Activated CD8-positive, alpha-beta T cell treated with anti-CD3 and anti-CD28 coated beads for 36 hours (primary cell): ENCODE data around the gene SMG6. TPM values are rescaled to one million over a fixed set of nuclear protein-coding genes. Genes with fewer than 3 reads are reported as not detected.
A peak's percentile ranks its signal among the peaks of the same experiment; 100 is the strongest.

ENCODE experiments used
- ATAC-seq: fragments of 200-7000 bp; cut with Tn5 transposase; one replicate; pipeline ENCODE4 v1.10.0; 2021; ENCODE audit warnings: mild to moderate bottlenecking, moderate library complexity
- CTCF ChIA-PET: fragments of 350-600 bp; sonication (Branson Sonifier 250); formaldehyde crosslinking; loops from one replicate; lab custom pipeline; 2021; ENCODE audit warnings: antibody characterized with exemption; lab: Charles Lee
- POLR2A ChIA-PET: fragments of 350-600 bp; sonication (Branson Sonifier 250); formaldehyde crosslinking; loops from one replicate; lab custom pipeline; 2021; ENCODE audit warnings: antibody characterized with exemption; lab: Charles Lee
- DNase-seq: peaks from one replicate; pipeline ENCODE4 v3.0.0-alpha.2; 2020
- H3K27ac Mint-ChIP-seq: one replicate; pipeline ENCODE4 v1.8.0; 2021; ENCODE audit warnings: mild to moderate bottlenecking, mixed read lengths
- H3K27me3 Mint-ChIP-seq: one replicate; pipeline ENCODE4 v1.8.0; 2021; ENCODE audit warnings: mixed read lengths
- H3K36me3 Mint-ChIP-seq: one replicate; pipeline ENCODE4 v1.8.0; 2021; ENCODE audit warnings: low read depth, mixed read lengths
- H3K4me1 Mint-ChIP-seq: one replicate; pipeline ENCODE4 v1.8.0; 2021; ENCODE audit warnings: low read depth, mixed read lengths
- H3K4me3 Mint-ChIP-seq: one replicate; pipeline ENCODE4 v1.8.0; 2021; ENCODE audit warnings: mild to moderate bottlenecking, moderate library complexity, mixed read lengths
- H3K9me3 Mint-ChIP-seq: one replicate; pipeline ENCODE4 v1.8.0; 2021; ENCODE audit warnings: mixed read lengths
- CTCF ChIP-seq: fragments of 200-600 bp; IDR thresholded peaks from one replicate; pipeline ENCODE4 v1.8.0; 2022; ENCODE audit warnings: antibody characterized with exemption, mild to moderate bottlenecking
- intact Hi-C: fragments of 100-400 bp; cut with micrococcal nuclease; formaldehyde crosslinking; loops from one replicate; pipeline ENCODE4 v1.10.0; 2022
- total RNA-seq, 2 experiments: library from RNA; stranded (reverse); gene quantifications; one replicate each; pipeline ENCODE4 v1.2.3, GENCODE V29; 2021

Gene SMG6
- total RNA-seq, 2 experiments from 2014 or later, result 39.6 to 40.4 TPM

- Mint-ChIP-seq H3K4me1 (peaks cover 33% of the 10 kb centered on the region), H3K9me3 (no peaks in the 10 kb centered on the region), H3K27me3 (peaks cover 8% of the 10 kb centered on the region), H3K4me3 (no peak overlapping the region), H3K27ac (peak overlapping the region; percentile 28), H3K36me3 (peaks cover 16% of the 10 kb centered on the region)
- CTCF ChIA-PET, result interaction anchor here (2.9 kb wide), 1 partner anchor 11 kb away, joined by 13 read pairs; the partner anchor contains the start of gene HIC1
- POLR2A ChIA-PET, result interaction anchor here (1.1 to 1.3 kb wide), 3 partner anchors 9 to 294 kb away, joined by 3 read pairs; no protein-coding TSS in a partner anchor
- DNase-seq, result no peak
- intact Hi-C loops, result no loop called here
- no peak for ATAC-seq
- no peak for TF ChIP-seq CTCF
These were observed 259.2 kb downstream of the SMG6 start for GRCh38 chr17:2044263-2044894.

GRCh38 chr17:2043785-2044184 lies 259.8 kb downstream of the SMG6 start:
- peaks cover 16% of the 10 kb centered on the region for H3K36me3 Mint-ChIP-seq
- ChIA-PET POLR2A (interaction anchor here (0.6 to 1.2 kb wide), 3 partner anchors 9 to 294 kb away, joined by 3 to 4 read pairs (median 3); no protein-coding TSS in a partner anchor), CTCF (interaction anchor here (2.9 kb wide), 1 partner anchor 11 kb away, joined by 13 read pairs; the partner anchor contains the start of gene HIC1)
- DNase-seq (no peak), ATAC-seq (no peak)
- intact Hi-C loops, result no loop called here
- H3K27ac Mint-ChIP-seq, result peak overlapping the region; percentile 97
- peak overlapping the region; percentile 94 for H3K4me3 Mint-ChIP-seq
- peaks cover 27% of the 10 kb centered on the region for H3K4me1 Mint-ChIP-seq
- H3K9me3 Mint-ChIP-seq, result no peaks in the 10 kb centered on the region
- no peak for TF ChIP-seq CTCF
- H3K27me3 Mint-ChIP-seq, result peaks cover 7% of the 10 kb centered on the region

GRCh38 chr17:2042933-2043332 lies 260.7 kb downstream of the SMG6 start:
- DNase-seq (no peak), ATAC-seq (no peak)
- Mint-ChIP-seq H3K4me1 (peaks cover 21% of the 10 kb centered on the region), H3K27me3 (peaks cover under 1% of the 10 kb centered on the region), H3K27ac (peak overlapping the region; percentile 97), H3K9me3 (no peaks in the 10 kb centered on the region), H3K36me3 (peaks cover 19% of the 10 kb centered on the region), H3K4me3 (peak overlapping the region; percentile 94)
- intact Hi-C loops, result no loop called here
- TF ChIP-seq CTCF, result no peak
- POLR2A ChIA-PET, result no interaction called here
- CTCF ChIA-PET, result interaction anchor here (2.9 kb wide), 1 partner anchor 12 kb away, joined by 13 read pairs; the partner anchor contains the start of gene HIC1

- H3K4me3 Mint-ChIP-seq, result peak overlapping the region; percentile 94
- H3K9me3 Mint-ChIP-seq, result no peaks in the 10 kb centered on the region
- intact Hi-C loops, result no loop called here
- ChIA-PET POLR2A (interaction anchor here (2.8 kb wide), 1 partner anchor 12 kb away, joined by 30 read pairs; the partner anchor contains the start of gene DPH1), CTCF (interaction anchor here (2.7 to 2.9 kb wide), 2 partner anchors 13 kb away, joined by 13 read pairs; partner anchors contain the start of gene HIC1)
- ATAC-seq, result no peak
- H3K27ac Mint-ChIP-seq, result peak overlapping the region; percentile 97
- DNase-seq, result no peak
- peaks cover 20% of the 10 kb centered on the region for H3K4me1 Mint-ChIP-seq
- H3K36me3 Mint-ChIP-seq, result peaks cover 19% of the 10 kb centered on the region
- no peaks in the 10 kb centered on the region for H3K27me3 Mint-ChIP-seq
- no peak for TF ChIP-seq CTCF
These were observed 261.2 kb downstream of the SMG6 start for GRCh38 chr17:2042390-2042847.
